ENCODE results near the gene ARHGAP9. TPM values are rescaled to one million over a fixed set of nuclear protein-coding genes. Genes with fewer than 3 reads are reported as not detected.

Gene ARHGAP9
- total and polyA plus RNA-seq, 2 of the 8 experiments (the other 6 are each of a cell fraction or from before 2014, with no cell fraction given) = 3.2 to 6.0 TPM

- H3K23ac ChIP-seq (ENCODE audit: insufficient read length) = no peak overlapping the region
- H3K4me2 ChIP-seq (ENCODE audit: insufficient read depth in 1 of 2, low read depth in 2 of 2, low read length in 2 of 2) = no peak overlapping the region
- H3K36me3 ChIP-seq (ENCODE audit: control insufficient read depth in 2 of 4, insufficient read depth in 4 of 4, low read length in 3 of 4) = peaks cover 2 to 54% (median 20%) of the 10 kb centered on the region in 4 experiments; a peak in 6 of 8 replicates
- H3K56ac ChIP-seq (replicated peaks; ENCODE audit: insufficient read length, low read depth, low read length) = no peak overlapping the region
- H3K14ac ChIP-seq (ENCODE audit: insufficient read length) = no peak overlapping the region
- H3K27me3 ChIP-seq (replicated peaks in 1 of 4; ENCODE audit: control insufficient read depth in 3 of 4, extremely low read depth in 1 of 4, insufficient read depth in 3 of 4, low read length in 3 of 4) = no peaks in the 10 kb centered on the region
- no peak overlapping the region for H4K8ac ChIP-seq (ENCODE audit: extremely low read depth, insufficient read depth, low read length)
- peaks cover 0 to 9% of the 10 kb centered on the region in 2 experiments; a peak in 1 of 4 replicates for H3K79me2 ChIP-seq (ENCODE audit: control insufficient read depth in 1 of 2, insufficient read depth in 2 of 2, low read length in 2 of 2)
- DNase-seq (ENCODE audit: low read depth in 1 of 2, low spot score in 2 of 2) (no peak), FAIRE-seq (no peak)
- H4K5ac ChIP-seq (ENCODE audit: insufficient read length, low read depth, low read length) = no peak overlapping the region
- no peak overlapping the region for H3K27ac ChIP-seq (ENCODE audit: low read depth, low read length)
- H3K9ac ChIP-seq (replicated peaks in 1 of 4; ENCODE audit: extremely low read depth in 1 of 4, low read depth in 3 of 4, low read length in 3 of 4) = no peak overlapping the region
- peaks cover 5 to 14% (median 7%) of the 10 kb centered on the region in 4 experiments; a peak in 6 of 7 replicates for H3K4me1 ChIP-seq (replicated peaks in 1 of 4; ENCODE audit: control insufficient read depth in 3 of 4, insufficient read depth in 4 of 4, low read length in 3 of 4)
- H2AFZ ChIP-seq (ENCODE audit: low read length) = no peak overlapping the region
- H2BK20ac ChIP-seq (ENCODE audit: low read length) = no peak overlapping the region
- H2AK5ac ChIP-seq (ENCODE audit: low read depth, low read length) = no peak overlapping the region
- H4K91ac ChIP-seq (replicated peaks; ENCODE audit: insufficient read length, low read length) = no peak overlapping the region
- ChIA-PET CTCF (ENCODE audit: partially characterized antibody) (interaction anchor here (0.6 to 4.8 kb wide), 5 partner anchors 10 to 1158 kb away, joined by 3 to 29 read pairs (median 5); partner anchors contain the start of gene GLI1), POLR2A (ENCODE audit: partially characterized antibody) (interaction anchor here (0.6 to 7.3 kb wide), 21 partner anchors 8 to 209 kb away, joined by 3 to 56 read pairs (median 4); partner anchors contain the start of genes DCTN2, DTX3, INHBE and PIP4K2C)
- H3K9me3 ChIP-seq (ENCODE audit: insufficient read depth in 2 of 2, low read depth in 1 of 2, low read length in 1 of 2) = no peaks in the 10 kb centered on the region
- 73% methylated on average over 4 of the region's 4 CpGs; no CpG with 5 or more reads in 1 of the 2 experiments for WGBS, 2 experiments (ENCODE audit: extremely low coverage in 1 of 2, insufficient coverage in 1 of 2, insufficient read length in 1 of 2, insufficient replicate concordance in 2 of 2, low coverage in 1 of 2, low lambda C conversion rate in 2 of 2, missing lambda C conversion rate in 1 of 2)
- H2BK5ac ChIP-seq (ENCODE audit: low read depth, low read length) = no peak overlapping the region
- no peak overlapping the region for H2BK15ac ChIP-seq (ENCODE audit: low read length)
- no peak overlapping the region for H3K18ac ChIP-seq (ENCODE audit: extremely low read depth, low read length)
- no peak overlapping the region for H2BK120ac ChIP-seq (replicated peaks; ENCODE audit: low read depth, low read length)
- H2BK12ac ChIP-seq (ENCODE audit: low read depth, low read length) = no peak overlapping the region
- no peak overlapping the region for H3K4ac ChIP-seq (replicated peaks; ENCODE audit: insufficient read length, low read depth, low read length)
- H3K23me2 ChIP-seq (ENCODE audit: low read depth, low read length) = peaks cover 8% of the 10 kb centered on the region; the same call in 1 of the 2 replicates
- no peaks in the 10 kb centered on the region; the same call in 1 of the 2 replicates for H3K79me1 ChIP-seq (ENCODE audit: low read depth, low read length)
- no peak overlapping the region for H3K4me3 ChIP-seq (ENCODE audit: extremely low read depth in 1 of 4, insufficient read depth in 2 of 4, low read depth in 3 of 4, low read length in 4 of 4)
- peaks cover 3 to 13% of the 10 kb centered on the region in 2 experiments for H4K20me1 ChIP-seq (replicated peaks in 1 of 2; ENCODE audit: control insufficient read depth in 1 of 2, insufficient read depth in 2 of 2, low read length in 2 of 2)
- no peak for TF ChIP-seq SP1 (IDR thresholded peaks at IDR 0.05; ENCODE audit: low read depth, low read length)
- TF ChIP-seq SAP30 (IDR thresholded peaks at IDR 0.05; ENCODE audit: insufficient read depth, insufficient replicate concordance, low read length) = no peak
- no peak for TF ChIP-seq CHD1 (IDR thresholded peaks at IDR 0.05; ENCODE audit: low read depth, low read length)
These were observed 46.9 kb upstream of the ARHGAP9 start for GRCh38 chr12:57526477-57527126.

Data from H1 (cell line).